GM21360 (cell line): Measurements from ENCODE around the gene EGLN2.
"Not testable (repeated sequence)": the region's sequence is repeated elsewhere in the genome, so short reads cannot be mapped to it uniquely, and the experiment has no call there.

Experiments used
- ATAC-seq: cut with Tn5 transposase; IDR thresholded peaks from one replicate; pipeline ENCODE4 v1.9.1; 2021; ENCODE audit warnings: mild to moderate bottlenecking, moderate library complexity; ENCODE audit not compliant: unreplicated experiment

The EGLN2 gene

DNA sequence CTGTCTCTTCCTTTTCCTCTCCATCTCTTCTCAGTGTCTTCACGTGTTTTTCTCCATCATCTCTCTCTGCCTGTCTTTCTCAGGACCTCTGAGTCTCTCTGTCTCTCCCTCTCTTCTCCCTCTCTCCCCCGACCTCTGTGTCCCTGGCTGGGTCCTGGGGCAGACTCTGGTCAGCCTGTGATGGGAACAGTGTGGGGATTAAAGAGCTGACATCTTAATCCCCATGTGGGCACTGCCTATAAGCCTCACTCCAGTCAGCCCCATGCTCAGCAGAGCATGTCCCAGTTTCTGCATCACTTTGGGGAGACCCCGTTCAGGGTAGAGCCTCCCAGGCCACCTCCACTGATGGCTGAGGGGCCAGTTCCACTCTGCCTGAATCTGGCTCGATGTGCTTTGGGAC lies 16.2 kb downstream of the EGLN2 start:
- ATAC-seq, result no peak

DNA sequence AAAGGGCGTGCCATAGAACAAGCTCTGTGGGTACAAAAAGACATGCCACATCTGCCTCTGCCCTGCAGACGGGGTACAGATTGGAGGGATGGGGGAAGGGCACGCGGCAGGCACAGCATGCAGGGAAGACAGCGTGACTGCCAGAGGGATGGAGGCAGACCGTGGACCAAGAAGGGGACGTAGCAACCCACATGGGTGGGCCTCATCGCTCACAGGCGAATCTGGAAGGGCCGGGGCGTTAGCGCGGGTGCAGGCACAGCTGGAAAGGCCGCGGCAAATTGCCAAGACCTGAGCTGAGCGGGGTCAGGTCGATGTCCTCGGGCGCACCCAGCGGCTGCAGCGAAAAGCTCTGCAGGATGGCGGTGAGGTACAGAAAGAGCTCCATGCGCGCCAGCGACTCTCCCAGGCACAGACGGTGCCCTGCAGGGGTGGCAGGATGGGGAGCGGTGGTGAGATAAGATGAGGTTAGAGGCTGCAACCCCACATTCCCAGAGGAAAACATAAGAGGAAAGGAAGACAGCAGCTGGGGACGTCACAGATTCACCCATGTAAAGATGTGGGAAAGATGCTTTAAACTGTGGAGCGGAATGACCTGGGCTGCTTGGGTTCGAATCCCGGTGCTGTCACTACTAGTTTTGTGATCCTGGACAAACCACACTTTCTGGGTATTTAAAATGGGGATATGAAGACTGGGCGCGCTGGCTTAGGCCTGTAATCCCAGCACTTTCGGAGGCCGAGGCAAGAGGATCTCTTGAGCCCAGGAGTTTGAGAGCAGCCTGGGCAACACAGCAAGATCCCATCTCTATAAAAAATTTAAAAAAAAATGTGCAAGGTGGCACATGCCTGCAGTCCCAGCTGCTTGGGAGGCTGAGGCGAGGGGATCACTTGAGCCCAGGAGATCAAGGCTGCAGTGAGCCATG lies 19.7 kb downstream of the EGLN2 start:
- ATAC-seq, result peak; percentile 49

DNA sequence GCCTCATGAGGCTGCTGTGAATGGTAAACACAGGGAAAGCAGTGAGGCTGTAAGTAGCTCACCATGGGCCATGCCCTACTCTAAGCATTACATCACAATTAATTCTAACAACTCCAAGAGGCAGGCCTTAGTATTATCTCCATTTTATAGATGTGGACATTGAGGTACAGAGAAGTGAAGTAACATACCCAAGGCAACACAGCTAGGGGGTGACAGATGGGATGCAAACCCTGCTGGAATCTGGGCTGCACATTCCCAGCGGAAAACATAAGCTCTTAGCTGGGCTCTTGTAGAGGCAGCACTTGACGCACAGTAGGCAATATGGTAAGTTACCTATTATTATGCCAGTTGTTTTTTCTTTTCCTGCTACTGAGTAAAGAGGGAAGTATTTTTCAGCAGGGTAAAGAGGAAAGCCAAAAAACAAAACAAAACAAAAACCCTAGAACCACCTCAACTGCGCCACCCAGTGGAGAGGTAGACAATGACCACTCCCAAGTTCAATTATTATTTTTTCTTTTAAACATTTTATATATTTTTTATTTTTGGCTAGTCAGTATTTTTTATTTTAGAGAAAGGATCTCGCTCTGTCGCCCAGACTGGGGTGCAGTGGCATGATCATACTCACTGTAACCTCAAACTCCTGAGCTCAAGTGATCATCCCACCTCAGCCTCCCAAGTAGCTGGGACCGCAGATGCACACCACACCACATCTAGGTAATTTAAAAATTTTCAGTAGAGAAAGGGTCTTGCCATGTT lies 20.7 kb downstream of the EGLN2 start:
- not testable (repeated sequence) for ATAC-seq

DNA sequence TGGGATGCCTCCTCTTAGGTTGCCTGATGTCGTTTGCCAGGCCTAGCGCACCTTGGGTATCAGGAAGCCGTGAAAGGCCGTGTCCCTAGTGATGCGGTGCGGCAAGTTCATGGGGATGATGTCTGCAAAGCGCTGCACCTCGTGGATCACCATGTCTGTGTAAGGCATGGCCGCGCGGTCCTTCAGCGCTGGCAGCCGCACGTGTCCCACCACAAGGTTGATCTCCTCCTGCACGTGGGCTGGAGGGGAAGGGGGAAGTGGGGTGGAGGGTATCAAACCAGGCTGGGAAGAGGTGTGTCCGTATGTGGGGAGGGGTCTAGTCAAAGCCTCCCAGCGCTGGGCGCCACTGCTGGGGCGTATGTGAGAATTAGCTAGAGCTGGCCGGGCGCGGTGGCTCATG lies 23.2 kb downstream of the EGLN2 start:
- ATAC-seq, result no peak

DNA sequence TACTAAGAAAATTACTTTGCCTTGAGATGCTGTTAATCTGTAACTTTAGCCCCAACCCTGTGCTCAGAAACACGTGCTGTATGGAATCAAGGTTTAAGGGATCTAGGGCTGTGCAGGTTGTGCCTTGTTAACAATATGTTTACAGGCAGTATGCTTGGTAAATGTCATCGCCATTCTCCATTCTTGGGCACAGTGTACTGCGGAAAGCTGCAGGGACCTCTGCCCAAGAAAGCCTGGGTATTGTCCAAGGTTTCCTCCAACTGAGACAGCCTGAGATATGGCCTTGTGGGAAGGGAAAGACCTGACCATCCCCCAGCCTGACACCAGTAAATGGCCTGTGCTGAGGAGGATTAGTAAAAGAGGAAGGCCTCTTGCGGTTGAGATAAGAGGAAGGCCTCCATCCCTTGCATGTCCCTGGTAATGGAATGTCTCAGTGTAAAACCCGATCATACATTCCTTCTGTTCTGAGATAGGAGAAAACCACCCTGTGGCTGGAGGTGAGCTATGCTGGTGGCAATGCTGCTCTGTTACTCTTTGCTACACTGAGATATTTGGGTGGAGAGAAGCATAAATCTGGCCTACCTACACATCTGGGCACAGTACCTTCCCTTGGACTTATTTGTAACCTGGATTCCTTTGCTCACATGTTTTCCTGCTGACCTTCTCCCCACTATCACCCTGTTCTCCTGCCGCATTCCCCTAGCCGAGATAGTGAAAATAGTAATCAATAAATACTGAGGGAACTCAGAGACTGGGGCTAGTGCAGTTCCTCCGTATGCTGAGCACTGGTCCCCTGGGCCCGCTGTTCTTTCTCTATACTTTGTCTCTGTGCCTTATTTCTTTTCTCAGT lies 23.9 kb downstream of the EGLN2 start:
- ATAC-seq, result not testable (repeated sequence)

DNA sequence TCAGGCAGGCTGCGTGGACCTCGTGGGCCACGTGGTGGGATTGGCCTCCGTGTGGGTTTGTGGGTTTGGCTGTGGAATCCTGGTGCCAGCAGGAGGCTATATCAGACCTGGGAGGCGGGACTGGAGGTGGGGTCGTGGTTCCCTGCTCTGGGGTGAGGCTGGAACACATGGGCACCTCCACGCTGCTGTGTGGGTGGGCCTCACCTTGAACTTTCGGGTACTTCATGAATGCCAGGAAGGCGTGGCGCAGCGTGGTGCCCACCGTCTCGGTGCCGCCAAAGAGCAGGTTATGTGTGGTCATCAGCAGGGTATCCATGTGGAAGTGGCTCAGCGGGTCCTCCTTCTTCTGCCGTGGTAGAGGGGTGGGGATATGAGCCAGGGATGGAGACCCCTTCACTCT lies 25.9 kb downstream of the EGLN2 start:
- ATAC-seq, result not testable (repeated sequence)

DNA sequence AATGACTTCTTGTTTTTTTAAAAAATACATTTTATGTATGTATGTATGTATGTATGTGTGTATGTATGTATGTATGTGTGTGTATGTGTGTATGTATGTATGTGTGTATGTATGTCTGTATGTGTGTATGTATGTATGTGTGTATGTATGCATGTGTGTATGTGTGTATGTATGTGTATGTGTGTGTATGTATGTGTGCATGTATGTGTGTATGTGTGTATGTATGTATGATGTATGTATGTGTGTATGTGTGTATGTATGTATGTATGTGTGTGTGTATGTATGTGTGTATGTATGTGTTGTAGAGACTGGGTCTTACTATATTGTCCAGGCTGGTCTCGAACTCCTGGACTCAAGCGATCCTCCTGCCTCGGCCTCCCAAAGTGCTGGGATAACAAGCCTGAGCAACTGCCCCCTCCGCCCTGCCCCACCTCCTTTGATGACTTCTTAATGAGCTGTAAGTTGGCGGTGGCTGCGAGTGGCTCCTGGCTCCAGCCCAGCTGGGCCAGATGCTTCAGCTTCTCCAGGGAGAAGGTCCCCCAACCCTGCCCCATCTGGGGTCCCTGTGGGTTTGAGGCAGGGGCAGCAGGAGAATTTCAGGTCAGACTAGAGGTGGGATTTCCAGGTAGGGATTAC lies 26.6 kb downstream of the EGLN2 start:
- ATAC-seq, result not testable (repeated sequence)

DNA sequence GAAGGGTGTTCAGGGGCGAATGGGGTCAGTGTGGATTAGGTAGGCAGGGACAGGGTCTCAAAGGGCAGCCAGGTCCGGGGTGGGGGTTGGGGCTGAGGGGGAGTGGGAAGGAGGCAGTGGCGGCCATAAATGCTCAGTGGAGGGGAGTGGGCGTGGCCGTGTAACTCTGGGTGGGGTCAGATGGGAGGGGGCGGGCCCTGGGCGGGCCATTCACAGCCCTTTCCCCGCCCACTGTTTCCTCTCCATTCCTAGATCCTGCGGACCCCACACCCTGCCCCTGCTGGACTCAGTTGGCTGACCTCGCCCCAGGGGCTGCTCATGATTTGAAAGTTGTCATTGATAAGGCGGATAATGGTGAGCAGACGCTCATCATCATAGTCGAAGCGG lies 27.3 kb downstream of the EGLN2 start:
- not testable (repeated sequence) for ATAC-seq

DNA sequence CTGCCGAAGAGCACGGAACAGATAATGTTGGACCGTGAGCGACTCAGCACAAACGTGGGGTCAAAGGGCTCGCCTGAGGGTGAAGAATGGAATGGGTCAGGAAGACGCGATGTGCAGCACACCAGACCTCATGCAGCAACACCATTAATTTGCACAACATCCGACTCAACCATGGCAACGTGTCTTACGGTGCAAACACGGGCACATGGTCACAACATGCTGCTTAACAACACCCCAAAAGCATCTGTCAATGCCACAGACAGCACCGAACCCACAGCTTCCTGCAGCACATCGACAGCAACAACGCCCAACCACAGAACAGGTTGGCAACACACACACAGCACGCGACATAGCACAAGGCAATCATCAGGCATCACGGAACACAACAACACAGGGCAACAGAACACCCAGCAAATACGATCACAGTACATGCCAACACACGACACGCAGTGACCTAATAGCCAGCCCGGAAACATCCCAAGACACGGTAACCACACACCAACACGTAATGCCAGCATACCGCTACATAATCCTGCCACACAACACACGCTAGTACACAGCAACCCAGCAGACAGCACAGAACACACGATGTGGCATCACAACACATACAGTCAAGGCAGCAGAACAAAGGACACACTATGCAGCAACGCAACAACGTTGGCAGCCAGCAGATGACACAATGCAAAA lies 27.9 kb downstream of the EGLN2 start:
- not testable (repeated sequence) for ATAC-seq

DNA sequence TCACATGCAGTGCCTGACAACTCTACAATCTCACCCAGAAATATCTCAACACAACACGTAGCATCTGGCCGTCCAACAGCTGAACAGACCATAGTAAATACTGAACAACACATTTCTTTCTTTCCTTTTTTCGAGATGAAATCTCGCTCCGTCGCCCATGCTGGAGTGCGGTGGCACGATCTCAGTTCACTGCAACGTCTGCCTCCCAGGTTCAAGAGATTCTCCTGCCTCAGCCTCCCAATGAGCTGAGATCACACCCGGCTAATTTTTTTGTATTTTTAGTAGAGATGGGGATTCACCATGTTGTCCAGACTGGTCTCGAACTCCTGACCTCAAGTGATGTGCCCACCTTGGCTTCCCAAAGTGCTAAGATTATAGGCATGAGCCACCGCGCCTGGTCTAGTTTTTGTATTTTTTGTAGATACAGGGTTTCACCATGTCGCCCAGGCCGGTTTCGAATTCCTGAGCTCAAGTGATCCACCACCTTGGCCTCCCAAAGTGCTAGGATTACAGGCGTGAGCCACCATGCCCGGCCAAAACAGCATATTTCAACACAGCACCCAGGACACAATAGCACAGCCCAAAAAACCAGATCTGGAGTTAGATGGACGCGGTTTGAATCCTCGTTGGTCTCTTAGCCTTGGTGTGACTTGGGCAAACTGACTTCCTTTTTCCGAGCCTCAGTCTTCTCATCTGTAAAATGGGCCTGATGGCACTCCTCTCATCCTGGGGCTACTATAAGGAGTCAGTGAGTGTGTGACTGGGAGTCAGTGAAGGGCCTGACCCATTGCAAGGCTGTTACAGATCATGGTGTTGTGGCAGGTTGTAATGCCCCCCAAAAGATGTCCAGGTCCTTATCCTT lies 28.6 kb downstream of the EGLN2 start:
- no peak for ATAC-seq

DNA sequence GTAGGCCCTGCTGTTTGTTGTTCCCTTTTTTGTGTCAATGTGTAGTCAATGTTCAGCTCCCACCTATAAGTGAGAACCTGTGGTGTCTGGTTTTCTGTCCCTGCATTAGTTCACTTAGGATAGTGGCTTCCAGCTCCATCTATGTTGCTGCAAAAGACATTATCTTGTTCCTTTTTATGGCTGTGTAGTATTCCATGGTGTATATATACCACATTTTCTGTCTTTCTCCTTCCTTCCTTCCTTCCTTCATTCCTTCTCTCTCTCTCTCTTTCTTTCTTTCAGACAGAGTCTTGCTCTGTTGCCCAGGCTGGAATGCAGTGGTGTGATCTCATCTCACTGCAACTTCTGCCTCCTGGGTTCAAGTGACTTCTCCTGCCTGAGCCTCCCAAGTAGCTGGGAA lies 30.2 kb downstream of the EGLN2 start:
- no peak for ATAC-seq

DNA sequence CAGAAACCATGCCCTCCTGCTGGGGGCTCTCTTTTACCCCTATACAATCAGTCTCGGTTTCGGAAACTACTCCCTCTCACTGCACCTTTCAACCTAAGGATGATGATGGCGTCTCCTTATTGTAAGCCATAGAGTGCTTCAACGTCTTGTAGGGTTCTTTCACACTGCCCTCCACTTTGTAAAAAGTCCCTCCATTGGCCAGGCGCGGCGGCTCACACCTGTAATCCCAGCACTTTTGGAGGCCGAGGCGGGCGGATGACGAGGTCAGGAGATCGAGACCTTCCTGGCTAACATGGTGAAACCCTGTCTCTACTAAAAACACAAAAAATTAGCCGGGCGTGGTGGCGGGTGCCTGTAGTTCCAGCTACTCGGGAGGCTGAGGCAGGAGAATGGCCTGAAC lies 31.8 kb downstream of the EGLN2 start:
- not testable (repeated sequence) for ATAC-seq

DNA sequence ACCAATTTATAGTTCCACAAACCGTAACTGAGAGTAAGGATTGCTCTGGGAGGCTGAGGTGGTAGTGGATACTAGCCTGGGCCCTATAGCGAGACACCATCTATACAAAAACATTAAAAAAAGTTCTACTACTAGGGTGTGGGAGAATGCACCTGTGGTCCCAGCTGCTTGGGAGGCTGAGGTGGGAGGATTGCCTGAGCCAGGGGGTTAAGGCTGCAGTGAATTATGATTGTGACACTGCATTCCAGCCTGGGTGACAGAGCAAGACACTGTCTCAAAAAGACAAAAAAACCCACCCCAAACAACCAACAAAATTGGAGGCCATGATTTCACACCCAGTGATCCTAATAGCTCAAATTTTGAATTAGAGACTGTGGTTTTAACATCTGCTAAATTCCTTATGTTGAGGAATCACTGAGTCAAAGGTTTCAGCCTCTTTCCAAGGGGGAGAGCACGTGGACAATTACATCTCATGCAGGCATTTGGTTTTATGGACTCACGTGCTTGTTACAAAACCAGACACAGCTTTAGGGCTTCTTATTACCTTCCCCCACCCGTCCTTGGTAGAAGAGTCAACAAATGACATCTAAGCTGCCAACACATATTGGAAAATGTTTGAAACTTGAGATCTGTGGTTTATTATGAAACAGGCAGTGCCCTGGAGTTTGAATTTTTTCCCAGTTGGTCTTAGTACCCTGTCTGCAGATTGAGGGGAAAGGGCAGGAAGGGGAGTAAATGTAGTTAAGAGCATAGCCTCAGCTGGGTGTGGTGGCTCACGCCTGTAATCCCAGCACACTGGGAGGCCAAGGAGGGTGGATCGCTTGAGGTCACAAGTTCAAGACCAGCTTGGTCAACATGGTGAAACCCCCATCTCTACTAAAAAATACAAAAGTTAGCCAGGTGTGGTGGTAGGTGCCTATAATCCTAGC lies 32.8 kb downstream of the EGLN2 start:
- no peak for ATAC-seq

DNA sequence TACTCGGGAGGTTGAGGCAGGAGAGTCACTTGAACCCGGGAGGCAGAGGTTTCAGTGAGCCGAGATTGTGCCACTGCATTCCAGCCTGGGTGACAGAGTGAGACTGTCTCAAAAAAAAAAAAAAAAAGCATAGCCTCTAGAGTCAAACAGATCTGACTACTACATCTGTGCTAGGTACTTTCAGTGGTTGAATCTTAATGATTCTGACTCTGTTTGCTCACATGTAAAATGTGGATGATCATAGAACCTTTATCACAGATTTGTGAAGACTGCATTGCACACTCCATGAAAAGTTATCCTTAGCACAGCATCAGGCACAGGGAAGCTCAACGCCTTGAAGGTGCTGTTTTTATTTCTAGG lies 33.4 kb downstream of the EGLN2 start:
- not testable (repeated sequence) for ATAC-seq

DNA sequence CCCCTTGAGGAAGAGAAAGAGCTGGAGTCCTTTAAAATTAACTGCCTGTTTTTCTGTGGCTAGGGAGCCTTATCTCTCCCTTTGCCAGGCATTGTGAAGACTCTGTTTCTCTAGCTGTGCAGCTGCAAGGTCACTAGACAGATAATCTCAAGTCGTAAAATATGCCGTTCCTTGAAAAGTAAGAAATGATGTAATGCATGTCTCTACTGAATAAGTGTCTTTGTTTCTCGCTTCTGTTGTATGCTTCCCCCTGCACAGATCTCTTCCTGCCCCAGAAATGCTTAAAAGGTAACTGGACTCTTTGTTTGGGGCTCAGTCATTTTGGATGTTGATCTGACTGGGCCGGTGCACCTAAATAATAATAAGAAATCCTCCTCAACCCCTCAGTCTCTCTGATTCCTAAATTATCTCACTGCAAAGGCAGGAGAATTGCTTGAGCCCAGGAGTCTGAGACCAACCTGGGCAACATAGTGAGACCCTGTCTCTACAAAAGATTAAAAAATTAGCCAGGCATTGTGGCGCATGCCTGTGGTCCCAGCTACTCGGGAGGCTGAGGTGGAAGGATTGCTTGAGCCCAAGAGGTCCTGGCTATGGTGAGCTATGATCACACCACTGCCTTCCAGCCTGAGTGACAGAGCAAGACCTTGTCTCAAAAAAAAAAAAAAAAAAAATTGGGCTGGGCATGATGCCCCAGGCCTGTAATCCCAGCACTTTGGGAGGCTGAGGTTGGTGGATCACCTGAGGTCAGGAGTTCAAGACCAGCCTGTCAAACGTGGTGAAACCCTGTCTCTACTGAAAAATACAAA lies 34.9 kb downstream of the EGLN2 start:
- ATAC-seq, result not testable (repeated sequence)

DNA sequence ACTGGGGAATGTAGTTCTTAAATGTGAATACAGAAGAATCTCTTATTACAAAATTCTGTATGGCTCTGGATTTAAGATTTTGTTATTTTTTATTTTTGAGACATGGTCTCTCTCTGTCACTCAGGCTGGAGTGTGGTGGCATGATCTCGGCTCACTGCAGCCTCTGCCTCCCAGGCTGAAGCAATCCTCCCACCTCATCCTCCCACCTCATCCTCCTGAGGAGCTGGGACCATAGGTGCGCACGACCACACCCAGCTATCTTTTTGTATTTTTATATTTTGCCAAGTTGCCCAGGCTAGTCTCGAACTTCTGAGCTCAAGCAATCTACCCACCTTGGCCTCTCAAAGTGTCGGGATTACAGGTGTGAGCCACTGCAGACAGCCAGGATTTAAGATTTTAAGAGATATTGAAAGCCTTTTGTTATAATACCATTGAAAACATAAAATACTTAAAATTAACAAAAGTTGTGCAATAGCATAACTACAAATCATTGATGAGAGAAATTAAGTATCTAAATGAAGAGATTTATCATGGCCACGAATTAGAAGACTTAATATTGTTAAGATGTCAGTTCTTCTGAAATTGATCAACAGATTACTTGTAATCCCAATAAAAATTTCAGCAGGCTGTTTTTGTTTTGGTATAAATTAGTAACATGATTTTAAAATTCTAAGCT lies 37.9 kb downstream of the EGLN2 start:
- no peak for ATAC-seq

DNA sequence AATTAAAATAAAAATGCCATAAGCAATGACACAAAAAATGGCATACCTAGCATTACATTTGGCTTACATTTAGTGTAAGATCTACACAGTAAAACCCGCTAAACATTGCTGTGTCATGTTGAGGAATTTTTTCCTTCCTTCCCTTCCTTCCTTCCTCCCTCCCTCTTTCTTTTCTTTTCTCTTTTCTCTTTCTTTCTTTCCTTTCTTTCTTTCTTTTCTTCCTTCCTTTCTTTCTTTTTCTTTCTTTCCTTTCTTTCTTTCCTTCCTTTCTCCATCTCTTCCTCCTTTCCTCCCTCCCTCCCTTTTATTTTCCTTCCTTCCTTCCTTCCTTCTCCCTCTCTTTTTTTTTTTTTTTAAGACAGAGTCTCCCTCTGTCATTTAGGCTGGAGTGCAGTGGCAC lies 39.5 kb downstream of the EGLN2 start:
- ATAC-seq, result not testable (repeated sequence)
